ENCODE measurements around the gene NT5M.
"Not testable (repeated sequence)": the region's sequence is repeated elsewhere in the genome, so short reads cannot be mapped to it uniquely, and the experiment has no call there.

Gene NT5M

GRCh38 chr17:17301659-17302058, 1.5 kb upstream of the NT5M start:
- not testable (repeated sequence) for DNase-seq (ENCODE audit: low spot score)

GRCh38 chr17:17303847-17304490, 796 bp downstream of the NT5M start:
- no peak for DNase-seq (ENCODE audit: low spot score)

GRCh38 chr17:17304521-17304985, 1.4 kb downstream of the NT5M start:
- DNase-seq (ENCODE audit: low spot score) = no peak

GRCh38 chr17:17305281-17305801, 2.2 kb downstream of the NT5M start:
- peak; percentile 54 for DNase-seq (ENCODE audit: low spot score)

- no peak for DNase-seq (ENCODE audit: low spot score)
These were observed 6.2 kb downstream of the NT5M start for GRCh38 chr17:17309356-17309755.

GRCh38 chr17:17313350-17313991, 10.3 kb downstream of the NT5M start:
- DNase-seq (ENCODE audit: low spot score) = peak; percentile 47

GRCh38 chr17:17314501-17315071, 11.4 kb downstream of the NT5M start:
- DNase-seq (ENCODE audit: low spot score) = no peak

GRCh38 chr17:17315142-17315821, 12.1 kb downstream of the NT5M start:
- DNase-seq (ENCODE audit: low spot score) = no peak

GRCh38 chr17:17320188-17320910, 17.2 kb downstream of the NT5M start:
- no peak for DNase-seq (ENCODE audit: low spot score)

- no peak for DNase-seq (ENCODE audit: low spot score)
These were observed 17.7 kb downstream of the NT5M start for GRCh38 chr17:17320911-17321220.

- DNase-seq (ENCODE audit: low spot score) = no peak
These were observed 18.3 kb downstream of the NT5M start for GRCh38 chr17:17321356-17322025.

- no peak for DNase-seq (ENCODE audit: low spot score)
These were observed 19.6 kb downstream of the NT5M start for GRCh38 chr17:17322516-17323510.

- DNase-seq (ENCODE audit: low spot score) = no peak
These were observed 21.4 kb downstream of the NT5M start for GRCh38 chr17:17324616-17325015.

GRCh38 chr17:17325228-17325627, 22.1 kb downstream of the NT5M start:
- no peak for DNase-seq (ENCODE audit: low spot score)

- no peak for DNase-seq (ENCODE audit: low spot score)
These were observed 22.6 kb downstream of the NT5M start for GRCh38 chr17:17325816-17326215.

GRCh38 chr17:17326275-17326875, 23.2 kb downstream of the NT5M start:
- no peak for DNase-seq (ENCODE audit: low spot score)

- no peak for DNase-seq (ENCODE audit: low spot score)
These were observed 25.1 kb downstream of the NT5M start for GRCh38 chr17:17328251-17328650.

GRCh38 chr17:17341452-17341851, 38.3 kb downstream of the NT5M start:
- no peak for DNase-seq (ENCODE audit: low spot score)

- no peak for DNase-seq (ENCODE audit: low spot score)
These were observed 39.2 kb downstream of the NT5M start for GRCh38 chr17:17342242-17342945.
